ENCODE measurements around the gene RASSF3. TPM values are rescaled to one million over a fixed set of nuclear protein-coding genes. Genes with fewer than 3 reads are reported as not detected.
A peak's percentile ranks its signal among the peaks of the same experiment; 100 is the strongest.

Gene RASSF3
- polyA plus RNA-seq, 3 donors = 6.6 to 77.9 (median 14.5) TPM

GRCh38 chr12:64636856-64637255 is 26.6 kb downstream of the RASSF3 start:
- peaks cover 0 to 2% (median under 1%) of the 10 kb centered on the region in 3 donors for H3K27me3 Mint-ChIP-seq (ENCODE audit: low read depth in 3 of 3)
- DNase-seq = no peak
- peak overlapping the region in 6 of 7 donors; percentile 74 to 90 (median 82) for H3K27ac Mint-ChIP-seq
- peaks cover 100% of the 10 kb centered on the region for H3K79me2 ChIP-seq (ENCODE audit: insufficient read depth, low read length)
- peaks cover 33 to 53% of the 10 kb centered on the region in 2 donors for H3K36me3 Mint-ChIP-seq
- no peaks in the 10 kb centered on the region for H3K27me3 ChIP-seq (ENCODE audit: control insufficient read depth in 2 of 2, insufficient read depth in 2 of 2, low read length in 2 of 2)
- H3K4me3 ChIP-seq (replicated peaks in 1 of 3; ENCODE audit: low read depth in 2 of 3, low read length in 3 of 3) = no peak overlapping the region
- H3K4me2 ChIP-seq (replicated peaks; ENCODE audit: extremely low read depth, low read length, poor library complexity, severe bottlenecking) = no peak overlapping the region
- H3K9me3 ChIP-seq (replicated peaks in 1 of 2; ENCODE audit: control insufficient read depth in 1 of 2, insufficient read depth in 1 of 2, low read length in 2 of 2) = no peaks in the 10 kb centered on the region
- H4K20me1 ChIP-seq (ENCODE audit: insufficient read depth, low read length) = peaks cover 100% of the 10 kb centered on the region
- H3K9me3 Mint-ChIP-seq = peaks cover 0 to 3% (median 0%) of the 10 kb centered on the region in 7 donors
- H3K4me1 Mint-ChIP-seq = peaks cover 57% of the 10 kb centered on the region
- H3K36me3 ChIP-seq (replicated peaks in 1 of 2; ENCODE audit: control insufficient read depth in 1 of 2, insufficient read depth in 2 of 2, low read length in 2 of 2) = peaks cover 10 to 21% of the 10 kb centered on the region in 2 donors
- H3K4me3 Mint-ChIP-seq = no peak overlapping the region
- H3K9ac ChIP-seq (ENCODE audit: insufficient read depth, low read length, poor library complexity, severe bottlenecking) = no peak overlapping the region
- no peak for TF ChIP-seq CTCF (IDR thresholded peaks at IDR 0.05)
- peak overlapping the region; percentile 38 to 58 for H3K27ac ChIP-seq (ENCODE audit: low read depth in 1 of 2, low read length in 2 of 2)
- 89% methylated on average over 1 of the region's 2 CpGs for WGBS (ENCODE audit: insufficient coverage)
- intact Hi-C loops (cut with micrococcal nuclease) = no loop called here
- H3K4me1 ChIP-seq (ENCODE audit: control insufficient read depth in 1 of 2, insufficient read depth in 2 of 2, low read length in 2 of 2) = peaks cover 51 to 55% of the 10 kb centered on the region in 2 donors
- no peak overlapping the region for H2AFZ ChIP-seq (ENCODE audit: insufficient read depth, low read depth, low read length, poor library complexity, severe bottlenecking)

DNA sequence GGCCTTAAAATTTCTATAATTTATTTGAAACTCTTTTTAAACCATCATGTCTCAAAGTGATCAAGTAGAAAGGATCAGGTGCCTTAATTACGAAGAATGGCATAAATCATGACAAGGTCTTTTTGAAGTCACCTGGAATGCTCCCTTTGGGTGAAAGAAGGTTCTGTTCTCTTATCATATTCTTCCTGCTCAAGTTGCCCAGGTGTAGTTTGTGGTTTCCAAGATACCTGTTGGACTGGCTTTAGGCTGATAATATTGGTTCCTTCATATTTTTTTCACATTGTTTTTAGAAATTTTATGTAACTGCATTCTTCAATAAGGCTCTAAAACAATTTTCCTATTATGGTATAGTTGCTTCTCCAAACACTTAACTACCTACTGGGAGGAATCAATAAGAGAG is 29.2 kb downstream of the RASSF3 start:
- Histone ChIP-seq H3K4me2 (replicated peaks; ENCODE audit: extremely low read depth, low read length, poor library complexity, severe bottlenecking) (no peak overlapping the region), H3K4me1 (ENCODE audit: control insufficient read depth in 1 of 2, insufficient read depth in 2 of 2, low read length in 2 of 2) (peaks cover 31 to 39% of the 10 kb centered on the region in 2 donors), H3K9ac (ENCODE audit: insufficient read depth, low read length, poor library complexity, severe bottlenecking) (no peak overlapping the region), H3K9me3 (replicated peaks in 1 of 2; ENCODE audit: control insufficient read depth in 1 of 2, insufficient read depth in 1 of 2, low read length in 2 of 2) (no peaks in the 10 kb centered on the region), H3K27me3 (ENCODE audit: control insufficient read depth in 2 of 2, insufficient read depth in 2 of 2, low read length in 2 of 2) (no peaks in the 10 kb centered on the region), H3K4me3 (replicated peaks in 1 of 3; ENCODE audit: low read depth in 2 of 3, low read length in 3 of 3) (peak overlapping the region in 1 of 3 experiments; percentile 19), H3K36me3 (replicated peaks in 1 of 2; ENCODE audit: control insufficient read depth in 1 of 2, insufficient read depth in 2 of 2, low read length in 2 of 2) (peaks cover 10 to 19% of the 10 kb centered on the region in 2 donors), H4K20me1 (ENCODE audit: insufficient read depth, low read length) (peaks cover 99% of the 10 kb centered on the region), H3K79me2 (ENCODE audit: insufficient read depth, low read length) (peaks cover 100% of the 10 kb centered on the region), H2AFZ (ENCODE audit: insufficient read depth, low read depth, low read length, poor library complexity, severe bottlenecking) (no peak overlapping the region), H3K27ac (ENCODE audit: low read depth in 1 of 2, low read length in 2 of 2) (peak overlapping the region in 1 of 2 donors; percentile 45)
- Mint-ChIP-seq H3K9me3 (no peaks in the 10 kb centered on the region), H3K4me1 (peaks cover 52% of the 10 kb centered on the region), H3K27me3 (ENCODE audit: low read depth in 3 of 3) (peaks cover 0 to 2% (median 0%) of the 10 kb centered on the region in 3 donors), H3K27ac (peak overlapping the region in 5 of 7 donors; percentile 21 to 85 (median 59)), H3K36me3 (peaks cover 22 to 42% of the 10 kb centered on the region in 2 donors), H3K4me3 (no peak overlapping the region)
- no peak for DNase-seq
- TF ChIP-seq CTCF (IDR thresholded peaks at IDR 0.05) = no peak
- intact Hi-C loops (cut with micrococcal nuclease) = no loop called here
- no CpG with 5 or more reads among the region's 1 CpG for WGBS (ENCODE audit: insufficient coverage)

Measured in CD14-positive monocyte (primary cell).